Gastrocnemius medialis (tissue), 4 donors: Measurements from ENCODE around the gene GALNTL6.

ENCODE experiments used
- POLR2A ChIP-seq, 2 donors: fragments of 450-650 bp; IDR thresholded peaks; one replicate each; pipeline ENCODE4 v1.6.1; 2017; ENCODE audit warnings: antibody characterized with exemption in 2 of 2, mild to moderate bottlenecking in 2 of 2, moderate library complexity in 2 of 2
- TF ChIP-seq, protein P1 (sequence below), 5 experiments: fragments of 450-650 bp in 3 of 5; fragments of 200-600 bp in 2 of 5; sonication (generic) in 2 of 5; IDR thresholded peaks in 4 of 5; conservative IDR thresholded peaks in 1 of 5; 1 replicate in 4 of 5; 2 replicates in 1 of 5; pipeline ENCODE4 v1.5.1; 2016 to 2019; ENCODE audit warnings: antibody characterized with exemption in 5 of 5, mild to moderate bottlenecking in 3 of 5, moderate library complexity in 3 of 5

DNA sequence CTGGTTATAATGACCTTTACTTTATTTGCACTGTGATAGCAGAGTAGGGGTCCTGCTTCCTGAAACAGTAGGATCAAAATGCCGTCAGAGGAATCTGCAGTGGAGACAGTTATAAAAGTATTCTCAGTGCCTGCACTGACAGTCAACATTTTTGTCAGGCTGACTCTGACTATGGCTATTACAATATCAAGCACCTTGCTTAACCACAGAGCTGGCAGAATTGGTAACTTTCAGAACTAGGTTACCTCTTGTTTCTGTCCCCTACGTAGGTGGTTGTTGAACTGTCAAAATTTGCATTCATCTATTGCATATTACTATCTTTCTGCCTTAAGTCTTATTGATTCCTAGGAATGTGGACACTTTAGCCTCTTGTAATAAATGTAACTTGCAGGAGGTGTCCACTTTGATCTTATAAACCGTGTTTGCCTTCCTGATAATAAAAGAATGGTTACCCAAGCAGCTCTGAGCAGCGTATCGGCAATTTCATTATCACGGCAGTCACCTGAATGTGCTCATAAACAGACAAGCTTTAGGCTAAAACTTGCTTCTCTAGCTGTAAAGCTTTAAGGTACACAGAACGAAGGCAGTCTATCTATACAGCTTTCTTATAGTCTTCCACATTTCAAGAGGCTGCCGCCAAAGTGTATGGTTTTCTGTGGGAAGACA is 1002.4 kb downstream of the GALNTL6 start:
- no peak for TF ChIP-seq POLR2A (IDR thresholded peaks at IDR 0.05)
- TF ChIP-seq, protein P1, sequence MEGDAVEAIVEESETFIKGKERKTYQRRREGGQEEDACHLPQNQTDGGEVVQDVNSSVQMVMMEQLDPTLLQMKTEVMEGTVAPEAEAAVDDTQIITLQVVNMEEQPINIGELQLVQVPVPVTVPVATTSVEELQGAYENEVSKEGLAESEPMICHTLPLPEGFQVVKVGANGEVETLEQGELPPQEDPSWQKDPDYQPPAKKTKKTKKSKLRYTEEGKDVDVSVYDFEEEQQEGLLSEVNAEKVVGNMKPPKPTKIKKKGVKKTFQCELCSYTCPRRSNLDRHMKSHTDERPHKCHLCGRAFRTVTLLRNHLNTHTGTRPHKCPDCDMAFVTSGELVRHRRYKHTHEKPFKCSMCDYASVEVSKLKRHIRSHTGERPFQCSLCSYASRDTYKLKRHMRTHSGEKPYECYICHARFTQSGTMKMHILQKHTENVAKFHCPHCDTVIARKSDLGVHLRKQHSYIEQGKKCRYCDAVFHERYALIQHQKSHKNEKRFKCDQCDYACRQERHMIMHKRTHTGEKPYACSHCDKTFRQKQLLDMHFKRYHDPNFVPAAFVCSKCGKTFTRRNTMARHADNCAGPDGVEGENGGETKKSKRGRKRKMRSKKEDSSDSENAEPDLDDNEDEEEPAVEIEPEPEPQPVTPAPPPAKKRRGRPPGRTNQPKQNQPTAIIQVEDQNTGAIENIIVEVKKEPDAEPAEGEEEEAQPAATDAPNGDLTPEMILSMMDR (IDR thresholded peaks at IDR 0.05 in 4 of 5, conservative IDR thresholded peaks at IDR 0.05 in 1 of 5): no peak
